WTC11 (cell line): ENCODE measurements around the gene TGFBI. TPM values are rescaled to one million over a fixed set of nuclear protein-coding genes. Genes with fewer than 3 reads are reported as not detected.

Experiments
- ATAC-seq: fragments of 200-7000 bp; cut with Tn5 transposase; 2 replicates; pipeline ENCODE4 v1.10.0; 2021; ENCODE audit warnings: mild to moderate bottlenecking, moderate library complexity
- CTCF ChIA-PET: fragments of 300-600 bp; sonication (Branson Sonifier 250); formaldehyde crosslinking; loops from one replicate; lab custom pipeline; 2021; ENCODE audit warnings: antibody characterized with exemption; lab: Charles Lee
- POLR2A ChIA-PET: fragments of 350-600 bp; sonication (Branson Sonifier 250); formaldehyde crosslinking; loops from one replicate; lab custom pipeline; 2021; ENCODE audit warnings: antibody characterized with exemption; lab: Charles Lee
- DNase-seq: peaks from one replicate; pipeline ENCODE4 v3.0.0; 2021; ENCODE audit warnings: low spot score
- H3K27ac Mint-ChIP-seq: 2 replicates; pipeline ENCODE4 v1.8.0; 2021; ENCODE audit warnings: mixed read lengths
- H3K27me3 Mint-ChIP-seq: 2 replicates; pipeline ENCODE4 v1.8.0; 2021; ENCODE audit warnings: low read depth, mild to moderate bottlenecking, moderate library complexity, mixed read lengths
- H3K36me3 Mint-ChIP-seq: 2 replicates; pipeline ENCODE4 v1.8.0; 2021; ENCODE audit warnings: mixed read lengths
- H3K4me1 Mint-ChIP-seq: 2 replicates; pipeline ENCODE4 v1.8.0; 2022; ENCODE audit warnings: mixed read lengths
- H3K4me3 Mint-ChIP-seq: 2 replicates; pipeline ENCODE4 v1.8.0; 2021; ENCODE audit warnings: mild to moderate bottlenecking, moderate library complexity, mixed read lengths
- H3K9me3 Mint-ChIP-seq: 2 replicates; pipeline ENCODE4 v1.8.0; 2021; ENCODE audit warnings: mixed read lengths
- AFF4 ChIP-seq: sonication (generic); formaldehyde crosslinking; IDR thresholded peaks from 2 replicates; pipeline ENCODE4 v1.8.1; 2023; ENCODE audit warnings: mild to moderate bottlenecking, missing genetic modification reagents, borderline replicate concordance
- CREB1 ChIP-seq: sonication (generic); formaldehyde crosslinking; IDR thresholded peaks from 2 replicates; pipeline ENCODE4 v1.8.0; 2023; ENCODE audit warnings: mild to moderate bottlenecking, missing genetic modification reagents
- CREM ChIP-seq: sonication (generic); formaldehyde crosslinking; IDR thresholded peaks from 2 replicates; pipeline ENCODE4 v1.8.1; 2022; ENCODE audit warnings: mild to moderate bottlenecking, missing genetic modification reagents, moderate library complexity
- E2F1 ChIP-seq: sonication (generic); formaldehyde crosslinking; IDR thresholded peaks from 2 replicates; pipeline ENCODE4 v1.8.0; 2022; ENCODE audit warnings: mild to moderate bottlenecking, missing genetic modification reagents
- E2F4 ChIP-seq: sonication (generic); formaldehyde crosslinking; IDR thresholded peaks from 2 replicates; pipeline ENCODE4 v1.8.1; 2022; ENCODE audit warnings: low read depth, mild to moderate bottlenecking, moderate library complexity, missing genetic modification reagents, borderline replicate concordance
- FOXP4 ChIP-seq: sonication (generic); formaldehyde crosslinking; IDR thresholded peaks from 2 replicates; pipeline ENCODE4 v1.8.0; 2022; ENCODE audit warnings: mild to moderate bottlenecking, missing genetic modification reagents
- GRHL2 ChIP-seq: fragments of 250-450 bp; sonication (Bioruptor Pico); IDR thresholded peaks from 2 replicates; pipeline ENCODE4 v1.8.0; 2022; ENCODE audit warnings: mild to moderate bottlenecking, moderate library complexity; ENCODE audit not compliant: insufficient replicate concordance, severe bottlenecking
- JAZF1 ChIP-seq: fragments of 250-450 bp; sonication (Bioruptor Pico); IDR thresholded peaks from 2 replicates; pipeline ENCODE4 v1.9.0; 2021; ENCODE audit warnings: moderate library complexity, mild to moderate bottlenecking, inconsistent platforms
- KAT7 ChIP-seq: sonication (generic); formaldehyde crosslinking; IDR thresholded peaks from 2 replicates; pipeline ENCODE4 v1.8.1; 2023; ENCODE audit warnings: missing genetic modification reagents, mild to moderate bottlenecking, borderline replicate concordance
- MAX ChIP-seq: sonication (generic); formaldehyde crosslinking; IDR thresholded peaks from 2 replicates; pipeline ENCODE4 v1.8.0; 2022; ENCODE audit warnings: mild to moderate bottlenecking, missing genetic modification reagents
- MYBL2 ChIP-seq: sonication (generic); formaldehyde crosslinking; IDR thresholded peaks from 2 replicates; pipeline ENCODE4 v1.8.1; 2023; ENCODE audit warnings: mild to moderate bottlenecking, moderate library complexity, missing genetic modification reagents
- NFE2L1 ChIP-seq: sonication (generic); formaldehyde crosslinking; IDR thresholded peaks from 2 replicates; pipeline ENCODE4 v1.8.1; 2023; ENCODE audit warnings: missing genetic modification reagents
- PRDM15 ChIP-seq: sonication (generic); formaldehyde crosslinking; IDR thresholded peaks from 2 replicates; pipeline ENCODE4 v1.8.0; 2022; ENCODE audit warnings: missing genetic modification reagents
- SOX15 ChIP-seq: fragments of 250-450 bp; sonication (Bioruptor Pico); IDR thresholded peaks from 2 replicates; pipeline ENCODE4 v1.9.0; 2021; ENCODE audit warnings: mild to moderate bottlenecking
- TCF7 ChIP-seq: sonication (generic); formaldehyde crosslinking; IDR thresholded peaks from 2 replicates; pipeline ENCODE4 v1.8.0; 2022; ENCODE audit warnings: mild to moderate bottlenecking, low read depth, missing genetic modification reagents, moderate library complexity
- TEAD4 ChIP-seq: sonication (generic); formaldehyde crosslinking; IDR thresholded peaks from 2 replicates; pipeline ENCODE4 v1.8.0; 2022; ENCODE audit warnings: mild to moderate bottlenecking, missing genetic modification reagents
- ZNF263 ChIP-seq: sonication (generic); formaldehyde crosslinking; IDR thresholded peaks from 2 replicates; pipeline ENCODE4 v1.8.1; 2022; ENCODE audit warnings: low read depth, mild to moderate bottlenecking, moderate library complexity, missing genetic modification reagents
- ZNF423 ChIP-seq: fragments of 250-450 bp; sonication (Bioruptor Pico); IDR thresholded peaks from 2 replicates; pipeline ENCODE4 v2.1.2; 2022; ENCODE audit warnings: mild to moderate bottlenecking, moderate library complexity
- ZSCAN18 ChIP-seq: fragments of 250-450 bp; sonication (Bioruptor Pico); IDR thresholded peaks from 2 replicates; pipeline ENCODE4 v2.1.2; 2022; ENCODE audit warnings: mild to moderate bottlenecking, moderate library complexity
- total RNA-seq: library from RNA; stranded (reverse); gene quantifications from 3 replicates; pipeline ENCODE4 v1.2.3, GENCODE V29; 2021

Gene TGFBI
- total RNA-seq, 1 experiment from 2014 or later = 7.2 TPM

GRCh38 chr5:136020383-136021015 is 8.3 kb upstream of the TGFBI start (continued):
- TF ChIP-seq AFF4 (CRISPR knock-in tag) (no peak), E2F1 (CRISPR knock-in tag) (no peak), MAX (CRISPR knock-in tag) (no peak), GRHL2 (CRISPR knock-in tag) (no peak), MYBL2 (CRISPR knock-in tag) (no peak), TEAD4 (no peak)

- Mint-ChIP-seq H3K27me3 (peaks cover 18% of the 10 kb centered on the region), H3K9me3 (no peaks in the 10 kb centered on the region), H3K4me3 (no peak overlapping the region), H3K27ac (no peak overlapping the region), H3K4me1 (peaks cover 4% of the 10 kb centered on the region; the same call in 1 of the 2 replicates), H3K36me3 (no peaks in the 10 kb centered on the region)
- ChIA-PET POLR2A (no interaction called here), CTCF (no interaction called here)
- ATAC-seq (no peak), DNase-seq (no peak)
- TF ChIP-seq TCF7 (CRISPR knock-in tag) = no peak
- TF ChIP-seq MYBL2 (CRISPR knock-in tag) = no peak
- TF ChIP-seq SOX15 (CRISPR knock-in tag) = no peak
- TF ChIP-seq CREB1 (CRISPR knock-in tag) = no peak
- TF ChIP-seq CREM (CRISPR knock-in tag) = no peak
- no peak for TF ChIP-seq PRDM15 (CRISPR knock-in tag)
Measured at GRCh38 chr5:136021016-136021405, 7.8 kb upstream of the TGFBI start.

GRCh38 chr5:136022965-136023364 is 5.8 kb upstream of the TGFBI start:
- H3K36me3 Mint-ChIP-seq = no peaks in the 10 kb centered on the region
- DNase-seq = no peak
- no peak for ATAC-seq
- H3K27ac Mint-ChIP-seq = no peak overlapping the region
- CTCF ChIA-PET = no interaction called here
- POLR2A ChIA-PET = no interaction called here
- H3K4me3 Mint-ChIP-seq = no peak overlapping the region
- H3K27me3 Mint-ChIP-seq = peaks cover 37% of the 10 kb centered on the region
- no peaks in the 10 kb centered on the region for H3K9me3 Mint-ChIP-seq
- H3K4me1 Mint-ChIP-seq = peaks cover 4% of the 10 kb centered on the region; the same call in 1 of the 2 replicates
- TF ChIP-seq JAZF1 (CRISPR knock-in tag) = no peak
- TF ChIP-seq NFE2L1 = no peak
- no peak for TF ChIP-seq E2F4 (CRISPR knock-in tag)
- TF ChIP-seq ZSCAN18 (CRISPR knock-in tag) = no peak
- no peak for TF ChIP-seq FOXP4 (CRISPR knock-in tag)
- no peak for TF ChIP-seq ZNF263 (CRISPR knock-in tag)
- no peak for TF ChIP-seq ZNF423 (CRISPR knock-in tag)
- TF ChIP-seq KAT7 (CRISPR knock-in tag) = no peak
